IMR-90 (cell line): ENCODE data around the gene CTDSPL. TPM values are rescaled to one million over a fixed set of nuclear protein-coding genes. Genes with fewer than 3 reads are reported as not detected.

Source experiments
- BHLHE40 ChIP-seq: fragments of 150-350 bp; IDR thresholded peaks from 2 replicates; pipeline ENCODE4 v1.6.1; 2016; ENCODE audit warnings: mild to moderate bottlenecking, low read depth, low read length
- CEBPB ChIP-seq: IDR thresholded peaks from 2 replicates; pipeline ENCODE4 v1.6.1; 2012; ENCODE audit warnings: low read depth, low read length, improper control_type of control experiment
- polyA plus RNA-seq, 3 experiments: library from polyadenylated mRNA; depleted of rRNA; stranded (reverse); fragments of >200 nt; gene quantifications; 2 replicates each; pipeline ENCODE4 v1.2.3, GENCODE V29; 2012; ENCODE audit warnings: low replicate concordance in 1 of 3
- total RNA-seq: library from RNA; depleted of rRNA; stranded (reverse); fragments of >200 nt; gene quantifications from 2 replicates; pipeline ENCODE4 v1.2.3, GENCODE V29; 2012
- TF ChIP-seq, protein P1 (sequence below): fragments of 150-350 bp; IDR thresholded peaks from 2 replicates; pipeline ENCODE4 v1.6.1; 2017; ENCODE audit warnings: mild to moderate bottlenecking, antibody characterized with exemption, low read length, low read depth

Gene CTDSPL
- total and polyA plus RNA-seq, 2 of the 4 experiments (the other 2 are of a cell fraction): 24.5 to 29.0 TPM

GRCh38 chr3:37922721-37923568, 61.3 kb downstream of the CTDSPL start (continued):
- TF ChIP-seq, protein P1, sequence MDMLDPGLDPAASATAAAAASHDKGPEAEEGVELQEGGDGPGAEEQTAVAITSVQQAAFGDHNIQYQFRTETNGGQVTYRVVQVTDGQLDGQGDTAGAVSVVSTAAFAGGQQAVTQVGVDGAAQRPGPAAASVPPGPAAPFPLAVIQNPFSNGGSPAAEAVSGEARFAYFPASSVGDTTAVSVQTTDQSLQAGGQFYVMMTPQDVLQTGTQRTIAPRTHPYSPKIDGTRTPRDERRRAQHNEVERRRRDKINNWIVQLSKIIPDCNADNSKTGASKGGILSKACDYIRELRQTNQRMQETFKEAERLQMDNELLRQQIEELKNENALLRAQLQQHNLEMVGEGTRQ: no peak
- TF ChIP-seq BHLHE40 (no peak), CEBPB (no peak)
